ENCODE measurements around the gene PAGE4. TPM values are rescaled to one million over a fixed set of nuclear protein-coding genes. Genes with fewer than 3 reads are reported as not detected.

The PAGE4 gene
- total RNA-seq, 1 experiment from 2014 or later = not detected

- Mint-ChIP-seq H3K36me3 (ENCODE audit: insufficient read depth, unreplicated experiment) (no peaks in the 10 kb centered on the region), H3K9me3 (ENCODE audit: unreplicated experiment) (no peaks in the 10 kb centered on the region), H3K4me3 (ENCODE audit: unreplicated experiment) (peak overlapping the region; percentile 74), H3K4me1 (ENCODE audit: insufficient read depth, unreplicated experiment) (peaks cover 4% of the 10 kb centered on the region), H3K27ac (ENCODE audit: low read depth, unreplicated experiment) (peak overlapping the region; percentile 51), H3K27me3 (ENCODE audit: insufficient read depth, unreplicated experiment) (peaks cover 11% of the 10 kb centered on the region)
- no TSS peak for BruUV-seq (replicated peaks)
- TF ChIP-seq CTCF (IDR thresholded peaks at IDR 0.05; ENCODE audit: unreplicated experiment) = no peak
- intact Hi-C loops (cut with micrococcal nuclease) = loop anchor here (5.0 kb wide), 2 partner anchors 38 to 687 kb away; no protein-coding TSS in a partner anchor
- DNase-seq (ENCODE audit: unreplicated experiment) = no peak
- ChIA-PET POLR2A (interaction anchor here (0.8 to 2.2 kb wide), 2 partner anchors 43 to 961 kb away, joined by 3 to 9 read pairs; partner anchors contain the start of genes CLCN5 and PIM2), CTCF (interaction anchor here (0.6 to 1.6 kb wide), 3 partner anchors 12 to 50 kb away, joined by 3 to 5 read pairs (median 3); no protein-coding TSS in a partner anchor)
Observed at GRCh38 chrX:49879656-49880277, 50.7 kb downstream of the PAGE4 start.

DNA sequence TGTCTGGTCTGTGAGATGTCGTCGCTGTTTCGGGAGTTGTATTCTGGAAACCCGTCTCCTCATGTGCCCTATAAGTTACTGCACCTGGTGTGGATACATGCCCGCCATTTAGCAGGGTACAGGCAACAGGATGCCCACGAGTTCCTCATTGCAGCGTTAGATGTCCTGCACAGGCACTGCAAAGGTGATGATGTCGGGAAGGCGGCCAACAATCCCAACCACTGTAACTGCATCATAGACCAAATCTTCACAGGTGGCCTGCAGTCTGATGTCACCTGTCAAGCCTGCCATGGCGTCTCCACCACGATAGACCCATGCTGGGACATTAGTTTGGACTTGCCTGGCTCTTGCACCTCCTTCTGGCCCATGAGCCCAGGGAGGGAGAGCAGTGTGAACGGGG lies 51.6 kb downstream of the PAGE4 start:
- no peak overlapping the region for H3K27ac Mint-ChIP-seq (ENCODE audit: low read depth, unreplicated experiment)
- intact Hi-C loops (cut with micrococcal nuclease) = loop anchor here (5.0 kb wide), 1 partner anchor 37 kb away; no protein-coding TSS in a partner anchor
- no TSS peak for BruUV-seq (replicated peaks)

More for the DNA sequence above, 51.6 kb downstream of the PAGE4 start:
- H3K9me3 Mint-ChIP-seq (ENCODE audit: unreplicated experiment) = no peaks in the 10 kb centered on the region
- no peak for TF ChIP-seq CTCF (IDR thresholded peaks at IDR 0.05; ENCODE audit: unreplicated experiment)
- no peak overlapping the region for H3K4me3 Mint-ChIP-seq (ENCODE audit: unreplicated experiment)
- peaks cover 4% of the 10 kb centered on the region for H3K4me1 Mint-ChIP-seq (ENCODE audit: insufficient read depth, unreplicated experiment)
- peaks cover 2% of the 10 kb centered on the region for H3K27me3 Mint-ChIP-seq (ENCODE audit: insufficient read depth, unreplicated experiment)
- ChIA-PET CTCF (interaction anchor here (0.6 to 1.3 kb wide), 2 partner anchors 219 to 1891 kb away, joined by 3 read pairs; no protein-coding TSS in a partner anchor), POLR2A (interaction anchor here (0.6 kb wide), 1 partner anchor 211 kb away, joined by 3 read pairs; no protein-coding TSS in a partner anchor)
- no peaks in the 10 kb centered on the region for H3K36me3 Mint-ChIP-seq (ENCODE audit: insufficient read depth, unreplicated experiment)
- DNase-seq (ENCODE audit: unreplicated experiment) = no peak

Other genes with a start within 250 kb of the PAGE4 start
- not detected in 2 replicates for gene GAGE12H, start 249.4 kb upstream of the PAGE4 start, total RNA-seq (2022)
- gene GAGE2A, start 239.8 kb upstream of the PAGE4 start, total RNA-seq (2022) = not detected in 2 replicates
- not detected in 2 replicates for gene GAGE1, start 230.3 kb upstream of the PAGE4 start, total RNA-seq (2022)
- not detected in 2 replicates for gene PAGE1, start 133.3 kb upstream of the PAGE4 start, total RNA-seq (2022)
- 0.93 and 1.1 TPM in 2 replicates for gene USP27X, start 50.2 kb downstream of the PAGE4 start, total RNA-seq (2022)
- gene CLCN5, start 93.3 kb downstream of the PAGE4 start, total RNA-seq (2022) = 4.9 and 6.7 TPM in 2 replicates

Data from MCF 10A (cell line).